Epithelial cell of proximal tubule (primary cell): ENCODE measurements around the gene MRPL21. TPM values are rescaled to one million over a fixed set of nuclear protein-coding genes. Genes with fewer than 3 reads are reported as not detected.

Experiments
- DNase-seq: peaks from one replicate; pipeline ENCODE4 v3.0.0-alpha.2; 2011; ENCODE audit warnings: low read depth
- H3K4me3 ChIP-seq: 2 replicates; pipeline ENCODE4 v1.5.1; 2011; ENCODE audit warnings: low read depth, mild to moderate bottlenecking, low read length
- total RNA-seq: library from RNA; depleted of rRNA; stranded (reverse); fragments of >200 nt; gene quantifications from 2 replicates; pipeline ENCODE4 v1.2.3, GENCODE V29; 2015
- TF ChIP-seq, protein P1 (sequence below): conservative IDR thresholded peaks from 2 replicates; pipeline ENCODE4 v1.5.1; 2012; ENCODE audit warnings: low read depth, mild to moderate bottlenecking, low read length

Gene MRPL21
- total RNA-seq, 1 donor from 2014 or later: 80.1 TPM

GRCh38 chr11:68946416-68947090, 42.9 kb upstream of the MRPL21 start:
- DNase-seq: peak; percentile 32
- TF ChIP-seq, protein P1, sequence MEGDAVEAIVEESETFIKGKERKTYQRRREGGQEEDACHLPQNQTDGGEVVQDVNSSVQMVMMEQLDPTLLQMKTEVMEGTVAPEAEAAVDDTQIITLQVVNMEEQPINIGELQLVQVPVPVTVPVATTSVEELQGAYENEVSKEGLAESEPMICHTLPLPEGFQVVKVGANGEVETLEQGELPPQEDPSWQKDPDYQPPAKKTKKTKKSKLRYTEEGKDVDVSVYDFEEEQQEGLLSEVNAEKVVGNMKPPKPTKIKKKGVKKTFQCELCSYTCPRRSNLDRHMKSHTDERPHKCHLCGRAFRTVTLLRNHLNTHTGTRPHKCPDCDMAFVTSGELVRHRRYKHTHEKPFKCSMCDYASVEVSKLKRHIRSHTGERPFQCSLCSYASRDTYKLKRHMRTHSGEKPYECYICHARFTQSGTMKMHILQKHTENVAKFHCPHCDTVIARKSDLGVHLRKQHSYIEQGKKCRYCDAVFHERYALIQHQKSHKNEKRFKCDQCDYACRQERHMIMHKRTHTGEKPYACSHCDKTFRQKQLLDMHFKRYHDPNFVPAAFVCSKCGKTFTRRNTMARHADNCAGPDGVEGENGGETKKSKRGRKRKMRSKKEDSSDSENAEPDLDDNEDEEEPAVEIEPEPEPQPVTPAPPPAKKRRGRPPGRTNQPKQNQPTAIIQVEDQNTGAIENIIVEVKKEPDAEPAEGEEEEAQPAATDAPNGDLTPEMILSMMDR: no peak
- H3K4me3 ChIP-seq: no peak overlapping the region

- H3K4me3 ChIP-seq: no peak overlapping the region
- TF ChIP-seq, protein P1: no peak
- DNase-seq: no peak
Measured at GRCh38 chr11:68942751-68943271, 39.2 kb upstream of the MRPL21 start.

GRCh38 chr11:68942095-68942620, 38.5 kb upstream of the MRPL21 start:
- H3K4me3 ChIP-seq: no peak overlapping the region
- TF ChIP-seq, protein P1: no peak
- DNase-seq: no peak

GRCh38 chr11:68941324-68942094, 37.9 kb upstream of the MRPL21 start:
- DNase-seq: no peak
- TF ChIP-seq, protein P1: no peak
- no peak overlapping the region for H3K4me3 ChIP-seq

GRCh38 chr11:68940651-68941323, 37.2 kb upstream of the MRPL21 start:
- H3K4me3 ChIP-seq: no peak overlapping the region
- TF ChIP-seq, protein P1: no peak
- no peak for DNase-seq

DNA sequence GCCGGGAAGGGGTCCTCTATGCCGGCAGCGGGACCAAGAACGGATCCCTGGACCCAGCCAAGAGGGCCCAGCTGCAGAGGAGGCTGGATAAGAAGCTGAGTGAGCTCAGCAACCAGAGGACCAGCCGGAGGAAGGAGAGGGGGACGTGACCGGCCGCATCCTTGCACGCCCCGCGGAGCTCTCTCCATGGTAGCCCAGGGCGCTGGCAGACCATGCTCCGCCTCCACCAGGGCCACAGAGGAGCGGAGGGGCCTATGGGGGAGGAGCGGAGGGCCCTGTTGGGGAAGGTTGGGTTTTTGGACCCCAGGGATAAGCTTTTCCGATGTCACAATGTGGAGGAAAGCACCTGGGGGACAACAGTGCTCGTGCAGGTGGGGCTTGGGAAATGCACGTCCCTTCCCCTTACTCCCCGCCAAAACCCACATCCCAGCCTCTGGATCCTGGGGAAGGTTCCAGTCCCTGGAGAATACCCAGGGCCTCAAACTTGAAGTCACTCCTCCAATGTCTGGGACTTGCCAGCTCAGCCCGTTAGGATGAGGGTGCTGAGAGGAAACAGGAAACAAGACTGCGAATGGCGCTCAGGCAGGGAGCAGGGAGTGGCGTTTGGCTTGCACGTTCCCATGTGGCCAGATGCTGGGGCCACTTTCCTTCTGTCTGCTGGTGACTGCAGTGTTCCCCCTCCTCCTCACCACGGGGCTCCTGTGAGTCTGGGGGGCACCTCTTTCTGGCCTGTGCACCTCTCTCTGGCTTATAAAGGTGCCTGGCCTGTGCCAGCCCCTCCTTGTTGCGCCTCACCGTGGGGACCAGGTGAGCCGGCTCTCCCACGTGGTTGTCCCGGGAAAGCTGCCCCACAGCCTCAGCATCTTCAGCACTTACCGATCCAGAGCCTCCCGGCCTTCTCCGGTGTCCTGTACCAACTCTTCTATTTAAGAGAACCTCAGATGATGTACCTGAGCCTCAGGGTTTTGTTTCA, 36.2 kb upstream of the MRPL21 start:
- DNase-seq: no peak
- no peak overlapping the region for H3K4me3 ChIP-seq
- TF ChIP-seq, protein P1: no peak
